GDM1 (cell line): Measurements from ENCODE around the gene UBASH3A.

Experiments used
- DNase-seq: peaks from one replicate; lab custom pipeline; 2025; lab: John Stamatoyannopoulos, UW

UBASH3A gene

DNA sequence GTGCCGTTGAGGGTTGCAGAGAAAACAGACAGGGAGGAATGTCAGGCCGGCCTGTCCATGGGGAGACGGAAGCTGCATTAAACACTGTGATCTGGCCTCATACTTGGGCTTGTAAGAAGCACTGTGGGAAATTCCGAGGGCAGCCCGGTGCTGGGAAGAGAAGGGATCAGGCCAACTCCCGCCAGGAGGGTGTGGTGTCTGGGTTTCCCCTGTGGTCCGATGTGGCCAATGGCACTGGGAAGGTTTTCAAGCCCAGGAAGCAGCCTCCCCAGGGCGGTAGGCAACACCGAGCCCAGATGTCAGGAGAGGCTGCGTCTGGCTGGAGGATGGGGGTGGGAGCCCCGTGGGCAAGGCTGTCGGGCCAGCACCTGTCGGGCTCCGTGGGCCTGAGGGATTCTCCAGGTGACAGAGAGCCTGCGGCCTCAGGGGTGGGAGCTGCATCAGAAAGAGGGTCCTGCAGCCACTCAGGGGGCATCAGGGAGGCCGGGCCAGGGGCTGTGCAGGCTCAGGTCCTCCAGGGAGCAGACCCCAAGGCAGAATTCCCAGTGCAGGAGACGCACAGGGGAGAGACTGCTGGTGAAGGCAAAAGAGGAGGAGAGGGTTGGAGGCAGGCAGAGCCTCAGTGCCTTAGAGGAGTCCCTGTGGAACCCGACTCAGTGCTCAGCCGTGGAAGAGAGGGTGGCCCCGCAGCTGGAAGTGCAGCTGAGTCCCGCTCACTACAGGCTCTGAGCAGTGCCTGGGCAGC is 8.4 kb downstream of the UBASH3A start:
- no peak for DNase-seq

DNA sequence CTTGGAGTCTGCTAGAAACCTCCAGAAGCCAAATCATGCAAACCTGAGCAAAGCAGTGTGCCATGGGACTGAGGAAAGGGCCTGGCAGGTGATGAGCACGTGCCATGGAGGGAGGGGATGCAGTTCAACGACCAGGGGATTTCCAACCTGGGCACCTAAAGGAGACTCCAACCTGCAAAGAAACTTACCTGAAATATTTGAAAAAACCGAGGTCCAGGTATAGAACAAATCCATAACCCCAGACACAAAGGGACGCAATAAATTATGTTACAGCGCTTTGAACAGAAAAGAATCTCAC is 8.9 kb downstream of the UBASH3A start:
- no peak for DNase-seq

DNA sequence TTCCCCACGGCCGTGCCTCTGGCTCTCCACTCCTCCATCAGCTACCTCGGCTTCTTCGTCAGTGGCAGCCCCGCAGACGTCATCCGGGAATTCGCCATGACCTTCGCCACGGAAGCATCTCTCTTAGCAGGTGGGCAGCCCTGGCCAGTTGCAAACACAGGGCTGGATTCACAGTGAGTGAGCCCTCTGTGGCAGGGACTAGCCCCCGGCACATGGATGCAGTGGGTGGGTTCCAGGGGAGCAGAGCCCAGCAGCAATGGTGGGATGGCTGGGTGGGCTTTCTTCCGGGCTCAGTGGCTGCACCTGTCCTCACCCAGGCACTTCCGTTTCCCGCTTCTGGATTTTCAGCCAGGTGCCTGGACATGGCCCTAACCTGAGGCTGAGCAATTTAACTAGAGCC is 9.4 kb downstream of the UBASH3A start:
- no peak for DNase-seq

DNA sequence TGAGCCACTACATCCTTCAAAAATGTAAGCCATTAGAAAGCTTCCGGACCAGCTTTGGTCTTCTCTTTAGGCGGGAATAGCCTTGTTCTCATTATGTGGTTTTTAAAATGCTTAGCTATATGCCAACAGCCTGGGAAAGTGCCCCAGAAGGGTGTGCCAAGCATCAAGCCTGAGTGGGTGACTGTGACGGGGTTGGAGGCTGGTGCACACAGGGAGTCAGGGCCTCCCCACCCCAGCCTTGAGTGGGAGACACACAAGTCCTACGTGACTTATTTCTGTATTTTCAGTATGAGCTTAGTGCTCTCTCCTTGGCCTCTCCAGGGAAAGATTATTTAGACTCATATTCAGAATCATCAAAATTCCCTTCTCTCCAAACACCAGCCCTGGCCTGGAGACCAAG is 9.8 kb downstream of the UBASH3A start:
- no peak for DNase-seq

DNA sequence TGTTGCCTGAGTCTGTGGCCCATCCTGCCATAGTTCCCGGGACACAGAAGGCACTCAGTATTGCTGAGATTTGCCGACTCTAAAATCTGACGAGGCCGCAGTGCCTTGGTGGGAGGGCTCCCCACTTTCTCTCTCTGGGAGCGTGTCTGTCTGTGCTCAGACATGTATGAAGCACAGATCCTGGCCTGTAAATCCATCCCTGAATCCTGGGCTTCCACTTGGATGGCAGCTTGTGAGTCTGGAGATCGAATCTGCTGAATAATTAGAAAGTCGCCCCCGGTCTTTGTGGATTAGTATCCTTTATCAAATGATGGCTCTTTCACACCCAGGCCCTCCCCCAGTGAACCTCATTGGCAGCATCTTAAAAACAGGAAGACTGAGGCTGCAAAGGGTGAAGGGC is 10.4 kb downstream of the UBASH3A start:
- DNase-seq = no peak

DNA sequence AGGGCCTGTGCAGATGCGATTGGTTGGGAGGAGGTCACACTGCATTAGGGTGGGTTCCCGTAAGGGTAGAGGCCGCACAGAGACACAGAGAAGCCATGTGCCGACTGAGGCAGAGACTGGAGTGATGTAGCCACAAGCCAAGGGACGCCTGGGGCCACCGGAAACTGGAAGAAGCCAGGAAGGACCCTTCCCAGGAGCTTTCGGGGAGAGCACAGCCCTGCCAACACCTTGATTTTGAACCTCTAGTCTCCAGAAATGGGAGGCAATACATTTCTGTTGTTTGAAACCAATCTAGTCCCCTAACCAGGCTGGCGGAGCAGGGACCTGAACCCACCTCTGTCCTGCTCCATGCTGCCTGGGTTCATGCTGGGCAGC is 10.8 kb downstream of the UBASH3A start:
- DNase-seq = no peak

DNA sequence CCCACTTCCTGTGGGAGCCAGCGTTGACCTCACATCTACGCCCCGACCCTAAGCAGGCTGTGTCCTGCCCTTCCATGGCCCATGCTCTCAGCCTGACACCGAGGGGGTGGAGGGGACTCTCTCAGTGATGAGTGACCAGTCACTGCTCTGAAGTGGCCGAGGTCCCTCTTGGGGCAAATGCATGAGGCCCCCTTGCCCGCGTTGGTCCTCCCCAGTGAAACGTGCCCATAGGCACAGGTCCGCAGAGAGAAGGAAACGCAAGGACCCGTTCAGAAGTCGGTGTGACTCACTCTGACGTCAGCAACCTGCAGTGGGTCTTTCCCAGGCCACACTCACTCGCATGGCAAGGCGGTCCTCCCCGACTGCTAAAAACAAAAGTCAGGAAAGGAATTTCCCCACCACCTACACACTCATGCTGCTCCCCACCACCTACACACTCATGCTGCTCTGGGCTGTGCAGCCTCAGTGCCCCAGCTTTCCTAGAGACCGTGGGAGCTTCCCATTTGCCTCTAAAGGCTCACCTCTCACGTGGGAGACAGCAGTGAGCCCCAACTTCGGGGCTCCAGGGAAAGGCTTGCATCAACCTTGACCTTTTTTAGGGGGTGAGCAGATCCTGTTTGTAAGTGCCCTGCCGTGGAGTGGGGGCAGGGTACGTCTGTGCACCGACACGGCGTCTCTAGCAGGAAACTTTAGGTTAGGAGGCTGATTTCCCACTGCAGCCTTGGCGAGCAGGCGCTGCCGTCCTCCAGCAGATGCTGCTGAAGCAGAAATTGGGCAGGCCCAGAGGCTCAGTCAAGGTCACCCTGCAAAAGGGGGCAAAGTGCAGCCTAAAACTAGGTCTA is 11.4 kb downstream of the UBASH3A start:
- DNase-seq = no peak

DNA sequence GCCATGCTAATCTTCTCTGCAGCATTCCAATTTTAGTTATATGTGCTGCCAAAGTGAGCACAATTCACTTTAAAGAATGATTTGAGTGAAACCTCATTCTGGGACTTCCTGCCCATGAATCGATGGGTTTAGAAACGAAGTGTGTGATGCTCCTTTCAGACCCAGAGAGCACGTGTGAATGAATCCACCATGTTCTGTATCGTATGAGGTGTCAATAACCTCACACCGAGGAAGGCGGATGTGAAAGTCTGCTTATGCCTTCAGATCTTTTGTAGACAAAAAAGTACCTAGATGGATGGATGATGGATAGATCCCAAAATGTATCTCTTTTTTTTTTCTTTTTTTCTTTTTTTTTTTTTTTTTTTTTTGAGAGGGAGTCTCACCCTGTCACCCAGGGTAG is 13.8 kb downstream of the UBASH3A start:
- DNase-seq = no peak

DNA sequence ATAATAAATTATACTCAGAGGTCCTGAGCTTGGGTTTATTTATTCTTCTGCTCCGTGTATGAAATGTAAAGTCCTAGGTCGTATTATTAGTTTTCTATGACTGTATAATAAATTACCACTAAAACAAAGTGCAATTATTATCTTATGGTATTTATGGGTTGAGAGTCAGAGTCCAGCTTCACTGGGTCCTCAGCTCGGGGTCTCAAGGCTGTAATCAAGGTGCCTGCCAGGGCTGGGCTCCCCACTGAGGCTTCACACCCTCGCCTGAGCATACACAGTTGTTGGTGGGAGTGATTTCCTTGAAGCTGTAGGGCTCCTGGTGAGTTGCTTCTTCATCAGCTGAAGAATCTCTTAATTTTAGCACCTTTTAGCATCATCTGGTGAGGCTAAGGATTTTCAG is 15.2 kb downstream of the UBASH3A start:
- no peak for DNase-seq

DNA sequence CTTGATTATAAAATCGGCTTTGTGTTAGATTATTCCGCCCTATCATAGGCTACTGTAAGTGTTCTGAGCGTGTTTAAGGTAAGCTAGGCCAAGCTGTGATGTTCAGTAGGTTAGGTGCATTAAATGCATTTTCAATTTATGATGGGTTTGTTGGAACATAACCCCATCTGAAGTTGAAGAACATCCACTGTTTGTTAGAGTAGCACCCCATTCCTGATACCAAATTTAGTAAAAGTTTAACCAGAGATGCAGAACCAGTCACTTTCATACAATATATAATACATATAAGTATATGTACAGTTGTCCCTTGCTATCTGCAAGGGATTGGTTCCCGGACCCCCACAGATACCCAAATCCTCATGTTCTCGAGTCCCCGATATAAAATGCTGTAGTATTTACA is 16.1 kb downstream of the UBASH3A start:
- no peak for DNase-seq

DNA sequence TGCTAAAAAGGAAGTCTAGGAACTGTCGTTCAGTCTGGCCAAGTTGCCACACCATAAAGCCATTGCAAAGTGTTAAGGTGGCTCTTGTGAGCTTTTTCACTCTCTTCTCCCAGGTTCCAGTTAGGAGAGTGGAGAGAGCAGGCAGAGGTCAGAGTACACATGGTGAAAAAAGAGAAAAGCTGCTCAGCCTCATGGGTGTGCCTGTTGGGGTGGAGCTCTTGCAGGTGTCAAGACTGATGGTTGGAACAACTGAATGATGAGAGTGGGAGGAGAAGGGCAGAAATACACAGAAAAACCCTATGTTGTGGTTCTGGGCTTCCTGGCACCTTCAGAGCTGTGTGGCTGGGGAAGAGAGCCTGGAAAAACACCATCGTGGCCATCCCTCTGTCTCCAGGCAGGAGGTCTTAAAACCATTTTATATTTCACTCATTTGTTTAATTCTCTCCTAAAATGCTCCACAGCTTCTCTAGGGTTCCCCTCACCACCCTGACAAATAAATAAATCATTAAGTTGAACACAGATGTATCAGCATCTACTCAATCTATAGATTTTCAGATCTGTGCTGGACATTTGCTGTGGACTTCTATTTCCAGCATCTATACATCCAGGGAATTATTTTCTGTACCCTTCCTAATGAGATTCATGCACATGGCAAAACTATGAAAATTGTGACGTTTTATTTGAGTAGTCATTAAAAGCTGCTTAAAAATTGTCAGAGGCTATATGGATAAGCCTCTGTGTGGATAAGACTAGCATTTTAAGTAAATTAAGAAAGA is 17.5 kb downstream of the UBASH3A start:
- DNase-seq = no peak

DNA sequence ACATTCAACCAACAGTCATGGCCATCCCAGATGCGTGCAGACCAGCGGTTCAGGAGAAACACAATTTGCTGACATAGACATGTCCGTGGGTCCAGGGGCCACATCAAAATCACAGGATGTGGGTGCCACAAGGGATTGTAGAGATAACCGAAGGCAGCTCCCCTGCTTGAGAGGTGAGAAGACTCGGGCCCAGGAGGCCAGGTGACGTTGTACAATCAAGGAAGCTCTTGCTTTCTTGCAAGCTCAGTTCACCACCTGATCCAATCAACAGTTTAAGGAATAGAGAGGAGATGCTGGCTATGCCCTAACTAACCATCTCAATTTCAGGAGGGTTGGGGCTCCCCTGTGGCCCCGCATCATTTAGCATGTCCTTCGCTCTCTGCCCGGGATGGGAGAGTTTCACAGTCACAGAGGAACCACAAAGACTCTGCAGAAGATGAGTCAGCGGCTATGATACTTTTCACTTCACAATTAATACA is 19.5 kb downstream of the UBASH3A start:
- DNase-seq = no peak

DNA sequence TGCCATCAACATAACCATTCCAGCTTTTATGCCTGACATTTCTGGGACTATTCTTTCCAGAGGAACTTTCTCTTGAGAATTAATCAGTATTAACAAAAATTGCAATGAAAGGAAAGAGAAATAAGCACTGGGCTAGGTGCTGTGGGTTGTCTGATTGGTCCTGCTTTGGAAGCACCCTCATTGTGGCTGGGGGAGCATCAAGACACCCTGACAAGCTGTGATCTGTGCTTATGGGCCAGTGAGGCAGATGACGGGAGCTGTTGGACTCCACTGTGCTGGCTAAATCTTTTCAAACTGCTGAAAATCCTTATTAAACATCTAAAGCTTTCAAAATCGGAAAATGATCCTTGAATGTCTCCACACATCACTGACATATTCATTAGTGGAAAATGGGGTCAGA is 20.0 kb downstream of the UBASH3A start:
- no peak for DNase-seq

DNA sequence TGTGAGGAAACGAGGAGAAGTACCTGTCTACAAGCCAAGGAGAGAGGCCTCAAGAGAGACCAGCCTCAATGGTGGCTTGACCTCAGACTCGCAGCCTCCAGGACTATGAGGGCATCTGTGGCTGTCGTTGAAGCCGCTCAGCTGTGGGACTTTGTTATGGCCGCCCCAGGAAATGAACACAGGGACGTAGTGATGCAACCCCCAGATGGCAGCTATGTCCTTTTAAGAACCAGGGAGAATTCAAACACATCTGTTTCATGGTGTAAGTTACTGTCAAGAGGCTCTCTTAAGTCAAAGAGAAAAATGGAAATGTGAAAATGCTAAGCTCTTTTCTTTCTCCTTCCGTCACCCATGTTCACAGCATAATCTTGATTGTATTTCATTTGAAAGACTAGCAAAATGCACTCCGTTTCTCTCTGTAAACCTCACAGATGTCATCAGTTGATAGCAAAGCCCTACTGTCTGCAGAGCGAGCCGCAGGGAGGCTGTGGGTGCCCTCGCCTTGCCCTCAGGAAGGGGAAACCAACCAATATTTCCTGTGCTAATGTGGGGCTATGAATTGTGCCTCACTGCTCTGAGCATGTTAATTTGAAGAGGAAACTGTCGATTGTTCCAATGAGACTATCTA is 21.3 kb downstream of the UBASH3A start:
- DNase-seq = peak; percentile 69

DNA sequence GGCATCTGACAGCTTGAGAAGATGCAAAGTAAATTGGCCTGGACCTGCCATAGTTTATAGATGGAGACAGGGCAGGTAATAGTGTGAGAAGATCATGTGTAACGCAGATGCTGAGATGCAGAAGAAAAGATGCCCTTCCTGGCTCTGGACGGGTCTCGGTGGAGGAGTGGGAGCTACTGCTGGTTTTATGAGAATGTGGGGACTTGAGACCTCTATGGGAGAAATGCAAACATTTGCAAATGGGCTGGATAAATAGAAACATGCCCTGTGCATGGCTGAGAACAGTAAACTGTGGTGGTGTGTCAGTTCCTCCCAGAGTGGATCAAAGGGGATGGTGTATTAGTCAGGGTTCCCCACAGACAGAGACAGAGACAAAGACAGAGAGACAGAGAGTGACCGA is 21.9 kb downstream of the UBASH3A start:
- no peak for DNase-seq

DNA sequence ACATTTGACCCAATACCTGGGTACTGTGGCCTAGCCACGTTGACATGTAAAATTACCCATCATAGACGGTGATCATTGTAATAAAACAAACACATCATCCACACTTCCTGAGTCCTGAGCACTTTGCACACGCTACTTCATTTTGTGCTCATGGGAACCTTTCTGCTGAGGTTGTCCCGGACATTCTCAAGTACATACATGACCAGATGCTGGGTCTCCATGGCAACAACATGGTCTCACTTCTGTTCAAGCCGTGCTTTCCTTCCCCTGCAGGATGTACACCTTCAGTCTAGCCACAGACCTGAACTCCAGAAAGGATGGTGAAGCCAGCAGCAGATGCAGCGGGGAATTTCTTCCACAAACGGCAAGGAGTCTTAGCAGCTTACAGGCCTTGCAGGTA is 22.7 kb downstream of the UBASH3A start:
- DNase-seq = no peak

DNA sequence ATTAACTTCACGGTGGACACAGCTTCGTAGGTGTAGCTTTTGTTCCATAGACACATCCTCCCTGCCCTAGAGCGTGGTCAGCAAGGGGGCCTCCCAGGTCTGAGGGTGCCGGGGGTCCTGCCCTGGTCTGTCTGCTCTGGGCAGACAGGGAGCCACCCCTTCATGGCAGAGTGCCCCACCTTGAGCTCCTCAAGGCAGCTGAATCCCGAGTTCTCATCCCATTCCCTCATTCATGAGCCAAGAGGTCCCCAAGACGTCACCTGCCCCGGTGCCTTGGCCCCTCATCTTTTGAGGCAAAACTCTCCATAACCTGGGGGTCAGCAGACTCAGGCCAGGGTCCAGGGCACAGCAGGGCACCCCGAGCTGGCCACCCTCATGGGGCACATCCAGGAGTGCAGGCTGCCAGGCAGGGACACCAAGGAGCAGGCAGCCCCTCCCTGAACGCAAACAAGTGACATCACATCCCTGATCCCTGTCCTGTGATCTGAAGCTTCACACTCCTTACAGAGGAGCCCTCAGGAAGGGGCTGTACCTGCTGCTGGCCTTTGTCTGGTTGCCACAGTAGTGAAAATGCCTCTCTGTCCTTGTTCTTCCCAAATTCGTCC is 23.3 kb downstream of the UBASH3A start:
- DNase-seq = no peak

DNA sequence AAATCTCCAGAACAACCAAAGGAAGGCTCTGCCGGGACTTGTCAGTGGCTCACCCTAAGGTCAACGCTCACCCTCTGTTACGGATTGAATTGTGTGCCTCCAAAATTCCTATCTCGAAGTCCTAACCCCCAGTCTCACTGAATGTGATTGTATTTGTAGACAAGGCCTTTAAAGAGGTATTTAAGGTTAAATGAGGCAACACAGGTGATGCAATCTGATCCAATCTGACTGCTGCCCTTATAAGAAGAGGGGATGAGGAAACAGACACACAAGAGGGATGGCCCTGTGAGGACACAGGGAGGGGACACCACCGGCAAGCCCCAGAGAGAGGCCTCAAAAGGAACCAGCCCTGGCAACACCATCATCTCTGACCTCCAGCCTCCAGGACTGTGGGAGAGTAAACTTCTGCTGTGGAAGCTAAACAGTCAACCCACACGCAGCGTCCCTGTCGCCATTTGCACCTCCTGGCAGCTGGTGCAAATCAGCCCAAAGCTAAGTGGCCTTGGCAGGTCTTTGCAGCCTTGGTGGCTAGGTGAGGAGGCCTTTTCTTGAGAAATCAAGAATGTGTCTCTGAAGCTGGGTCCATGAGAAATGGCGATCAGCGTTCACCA is 24.2 kb downstream of the UBASH3A start:
- DNase-seq = no peak

DNA sequence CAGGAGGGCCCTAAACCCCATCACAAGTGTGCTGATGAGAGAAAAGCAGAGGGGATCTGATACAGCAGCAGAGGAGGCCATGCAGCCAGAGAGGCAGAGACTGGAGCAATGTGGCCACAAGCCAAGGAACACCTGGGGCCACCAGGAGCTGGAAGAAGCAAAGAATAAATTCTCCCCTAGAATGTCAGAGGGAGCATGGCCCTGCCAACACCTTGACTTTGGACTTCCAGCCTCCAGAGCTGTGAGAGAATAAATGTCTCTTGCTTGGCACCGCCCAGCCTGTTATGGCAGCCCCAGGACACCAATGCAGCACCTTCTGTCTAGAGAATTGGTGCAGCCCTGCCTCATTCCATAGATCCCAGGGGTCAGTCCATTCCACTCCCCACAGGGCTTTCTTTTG is 25.3 kb downstream of the UBASH3A start:
- DNase-seq = no peak

DNA sequence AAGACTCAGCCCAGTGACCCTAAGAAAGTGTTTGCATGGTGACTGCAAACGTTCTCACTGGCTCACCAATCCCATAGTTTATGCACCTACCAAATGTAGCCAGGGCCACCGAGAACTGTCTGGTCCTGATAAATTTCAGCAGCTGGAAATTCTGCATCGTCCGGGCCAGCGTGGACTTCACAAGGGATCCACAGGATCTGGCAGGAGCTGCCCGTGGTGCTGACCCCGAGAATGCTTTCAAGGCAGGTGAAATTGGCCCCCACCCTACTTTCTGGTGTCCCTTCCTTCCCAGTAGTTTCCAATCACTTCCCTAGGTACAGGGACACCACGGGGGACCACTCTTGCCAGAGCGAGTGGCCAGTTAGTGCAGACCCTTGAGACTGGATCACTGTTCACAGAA is 26.2 kb downstream of the UBASH3A start:
- DNase-seq = no peak

DNA sequence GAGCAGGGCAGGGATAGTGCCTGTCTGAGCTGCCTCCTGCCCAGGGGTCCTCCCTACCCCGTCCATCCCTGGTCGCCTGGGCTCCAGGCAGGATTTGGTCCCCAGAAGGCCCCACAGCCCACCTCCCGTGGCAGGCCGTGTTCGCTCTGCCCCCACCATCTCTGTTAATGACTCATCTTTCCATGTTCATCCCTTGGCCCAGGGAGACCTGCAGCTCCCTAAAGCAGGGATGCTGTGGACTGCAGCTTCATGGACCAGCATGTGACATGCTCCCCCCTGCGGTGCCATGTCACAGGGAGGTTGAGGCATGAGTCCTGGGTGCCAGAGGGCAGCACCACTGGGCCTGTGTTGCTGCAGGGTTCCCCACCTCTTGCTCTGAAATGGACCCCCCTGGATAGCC is 26.8 kb downstream of the UBASH3A start:
- DNase-seq = no peak

DNA sequence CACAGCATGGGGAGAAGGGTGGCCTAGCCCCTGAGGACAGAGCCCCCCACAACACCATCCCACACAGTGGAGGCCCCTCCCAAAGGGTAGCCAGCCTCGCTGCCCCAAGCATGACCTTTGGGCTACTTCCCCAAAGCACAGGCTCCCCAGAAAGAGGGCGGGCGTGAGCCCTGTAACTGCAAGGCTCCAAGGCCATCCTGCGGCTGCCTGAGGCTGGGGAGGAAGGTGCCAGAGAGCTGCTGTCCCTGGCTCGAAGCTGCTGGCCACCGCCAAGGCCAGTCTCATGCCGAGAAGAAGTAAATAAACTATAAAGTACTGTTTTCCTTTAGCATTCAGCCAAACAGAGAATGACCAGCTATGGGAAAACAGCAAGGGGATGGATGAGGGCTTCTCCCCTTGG is 27.5 kb downstream of the UBASH3A start:
- DNase-seq = no peak
